MCF 10A (cell line): ENCODE data around the gene ADAMTS18. TPM values are rescaled to one million over a fixed set of nuclear protein-coding genes. Genes with fewer than 3 reads are reported as not detected.

Source experiments
- BruUV-seq: library from RNA; stranded (reverse); fragments of 400-500 nt; replicated peaks from 2 replicates; lab custom pipeline; 2021; lab: Mats Ljungman, UMichigan
- CTCF ChIA-PET: fragments of 300-600 bp; sonication (Branson Sonifier 250); formaldehyde crosslinking; extraction: SDS; loops from one replicate; lab custom pipeline; 2021; ENCODE audit warnings: antibody characterized with exemption, inconsistent platforms; lab: Yijun Ruan, JAX
- POLR2A ChIA-PET: fragments of 300-600, 350-650 bp; sonication (Branson Sonifier 250); formaldehyde crosslinking; extraction: SDS; loops from one replicate; lab custom pipeline; 2020; ENCODE audit warnings: antibody characterized with exemption, inconsistent platforms; lab: Yijun Ruan, JAX
- DNase-seq: peaks from one replicate; pipeline ENCODE4 v3.0.0-alpha.2; 2018; ENCODE audit not compliant: unreplicated experiment
- H3K27ac Mint-ChIP-seq: one replicate; pipeline ENCODE4 v1.8.0; 2022; ENCODE audit warnings: mild to moderate bottlenecking, low read depth, mixed read lengths; ENCODE audit not compliant: unreplicated experiment
- H3K27me3 Mint-ChIP-seq: one replicate; pipeline ENCODE4 v1.8.0; 2022; ENCODE audit warnings: mixed read lengths; ENCODE audit not compliant: insufficient read depth, unreplicated experiment
- H3K36me3 Mint-ChIP-seq: one replicate; pipeline ENCODE4 v1.8.0; 2022; ENCODE audit warnings: mild to moderate bottlenecking, moderate library complexity, mixed read lengths; ENCODE audit not compliant: insufficient read depth, unreplicated experiment
- H3K4me1 Mint-ChIP-seq: one replicate; pipeline ENCODE4 v1.8.0; 2022; ENCODE audit warnings: mixed read lengths; ENCODE audit not compliant: insufficient read depth, unreplicated experiment
- H3K4me3 Mint-ChIP-seq: one replicate; pipeline ENCODE4 v1.8.0; 2022; ENCODE audit warnings: mild to moderate bottlenecking, moderate library complexity, mixed read lengths; ENCODE audit not compliant: unreplicated experiment
- H3K9me3 Mint-ChIP-seq: one replicate; pipeline ENCODE4 v1.8.0; 2022; ENCODE audit warnings: mixed read lengths; ENCODE audit not compliant: unreplicated experiment
- CTCF ChIP-seq: fragments of 200-600 bp; IDR thresholded peaks from one replicate; pipeline ENCODE4 v1.8.0; 2022; ENCODE audit warnings: antibody characterized with exemption, mild to moderate bottlenecking; ENCODE audit not compliant: unreplicated experiment
- intact Hi-C: fragments of 100-400 bp; cut with micrococcal nuclease; formaldehyde crosslinking; loops from 2 replicates; pipeline ENCODE4 v1.14.1; 2022
- total RNA-seq: library from RNA; stranded (reverse); gene quantifications from 2 replicates; pipeline ENCODE4 v1.2.3, GENCODE V29; 2022

Gene ADAMTS18
- total RNA-seq, 1 experiment from 2014 or later, result not detected

DNA sequence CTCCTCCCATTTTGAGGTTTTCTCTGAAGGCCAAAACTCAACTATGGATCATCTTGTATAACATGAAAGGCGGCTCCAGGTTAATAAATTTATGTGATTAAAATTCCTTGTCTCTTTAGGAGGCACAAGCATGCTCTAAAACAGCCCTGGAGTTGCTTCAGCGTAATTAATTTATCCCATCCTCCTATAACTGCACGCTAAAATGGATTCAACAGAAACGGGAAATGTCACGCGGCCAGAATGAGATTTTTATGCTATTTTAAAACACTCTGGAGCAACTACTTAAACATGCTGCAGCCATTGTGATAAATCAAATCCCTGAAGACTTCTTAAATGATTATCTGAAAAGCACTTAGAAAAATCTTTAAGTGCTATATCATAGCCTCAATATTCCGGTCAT lies 106.6 kb downstream of the ADAMTS18 start:
- intact Hi-C loops, result no loop called here
- ChIA-PET CTCF (no interaction called here), POLR2A (no interaction called here)
- H3K36me3 Mint-ChIP-seq, result no peaks in the 10 kb centered on the region
- TF ChIP-seq CTCF, result no peak
- H3K4me1 Mint-ChIP-seq, result no peaks in the 10 kb centered on the region
- DNase-seq, result no peak
- no peaks in the 10 kb centered on the region for H3K27me3 Mint-ChIP-seq
- no peak overlapping the region for H3K27ac Mint-ChIP-seq
- BruUV-seq, result no TSS peak
- no peaks in the 10 kb centered on the region for H3K9me3 Mint-ChIP-seq
- no peak overlapping the region for H3K4me3 Mint-ChIP-seq

DNA sequence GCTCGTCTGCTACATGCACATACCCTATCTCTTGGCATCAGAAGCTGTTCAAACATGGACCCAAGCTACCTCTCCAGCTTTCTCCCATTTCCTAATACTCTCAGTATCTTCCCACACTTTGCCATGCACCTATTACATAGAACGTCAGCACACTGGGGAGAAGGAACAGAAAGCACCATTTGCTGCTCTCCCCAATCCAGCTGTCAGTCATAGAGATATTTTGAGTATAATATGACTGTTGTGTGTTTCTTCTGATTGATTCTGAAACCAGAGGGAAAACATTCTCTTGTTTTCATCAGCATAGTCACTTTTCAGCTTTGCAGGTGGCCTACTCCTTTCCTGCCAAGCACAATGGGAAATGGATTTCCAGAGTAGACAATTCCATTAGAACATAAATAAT lies 107.1 kb downstream of the ADAMTS18 start:
- POLR2A ChIA-PET, result no interaction called here

GRCh38 chr16:77324729-77325128 lies 110.1 kb downstream of the ADAMTS18 start:
- CTCF ChIA-PET, result no interaction called here
- Mint-ChIP-seq H3K4me1 (no peaks in the 10 kb centered on the region), H3K4me3 (no peak overlapping the region), H3K27ac (no peak overlapping the region), H3K36me3 (no peaks in the 10 kb centered on the region), H3K27me3 (no peaks in the 10 kb centered on the region), H3K9me3 (no peaks in the 10 kb centered on the region)
- BruUV-seq, result no TSS peak
- intact Hi-C loops, result no loop called here
- DNase-seq, result no peak
- POLR2A ChIA-PET, result no interaction called here
- no peak for TF ChIP-seq CTCF

More for the DNA sequence above, 107.1 kb downstream of the ADAMTS18 start:
- CTCF ChIA-PET, result interaction anchor here (0.6 kb wide), 1 partner anchor 257 kb away, joined by 3 read pairs; no protein-coding TSS in a partner anchor
- Mint-ChIP-seq H3K27me3 (no peaks in the 10 kb centered on the region), H3K4me1 (no peaks in the 10 kb centered on the region), H3K27ac (no peak overlapping the region), H3K9me3 (no peaks in the 10 kb centered on the region), H3K4me3 (no peak overlapping the region), H3K36me3 (no peaks in the 10 kb centered on the region)
- no peak for TF ChIP-seq CTCF
- DNase-seq, result no peak
- no TSS peak for BruUV-seq
- intact Hi-C loops, result no loop called here

GRCh38 chr16:77323695-77324094 lies 111.1 kb downstream of the ADAMTS18 start:
- CTCF ChIA-PET, result interaction anchor here (0.6 kb wide), 1 partner anchor 352 kb away, joined by 4 read pairs; no protein-coding TSS in a partner anchor
- no peaks in the 10 kb centered on the region for H3K36me3 Mint-ChIP-seq

More at GRCh38 chr16:77323695-77324094, 111.1 kb downstream of the ADAMTS18 start:
- Mint-ChIP-seq H3K27ac (no peak overlapping the region), H3K27me3 (no peaks in the 10 kb centered on the region), H3K9me3 (no peaks in the 10 kb centered on the region), H3K4me1 (no peaks in the 10 kb centered on the region), H3K4me3 (no peak overlapping the region)
- TF ChIP-seq CTCF, result no peak
- no peak for DNase-seq
- intact Hi-C loops, result no loop called here
- POLR2A ChIA-PET, result no interaction called here
- no TSS peak for BruUV-seq
